ENCODE data around the gene RPAP2.
"Not testable (repeated sequence)": the region's sequence is repeated elsewhere in the genome, so short reads cannot be mapped to it uniquely, and the experiment has no call there.

The RPAP2 gene

GRCh38 chr1:92323473-92324453 is 24.9 kb downstream of the RPAP2 start:
- DNase-seq, result peak; percentile 14

- DNase-seq, result no peak
These were observed 25.9 kb downstream of the RPAP2 start for GRCh38 chr1:92324784-92325183.

- no peak for DNase-seq
These were observed 27.8 kb downstream of the RPAP2 start for GRCh38 chr1:92326681-92327080.

GRCh38 chr1:92327794-92328193 is 28.9 kb downstream of the RPAP2 start:
- no peak for DNase-seq

GRCh38 chr1:92329347-92330129 is 30.7 kb downstream of the RPAP2 start:
- no peak for DNase-seq

GRCh38 chr1:92333668-92334067 is 34.8 kb downstream of the RPAP2 start:
- DNase-seq, result no peak

GRCh38 chr1:92340154-92340553 is 41.3 kb downstream of the RPAP2 start:
- no peak for DNase-seq

GRCh38 chr1:92342401-92342800 is 43.5 kb downstream of the RPAP2 start:
- DNase-seq, result no peak

- no peak for DNase-seq
These were observed 44.2 kb downstream of the RPAP2 start for GRCh38 chr1:92343061-92343460.

GRCh38 chr1:92346866-92347640 is 48.2 kb downstream of the RPAP2 start:
- DNase-seq, result no peak

GRCh38 chr1:92352856-92353255 is 54.0 kb downstream of the RPAP2 start:
- no peak for DNase-seq

GRCh38 chr1:92354259-92354658 is 55.4 kb downstream of the RPAP2 start:
- DNase-seq, result no peak

GRCh38 chr1:92356956-92357355 is 58.1 kb downstream of the RPAP2 start:
- no peak for DNase-seq

- not testable (repeated sequence) for DNase-seq
These were observed 60.5 kb downstream of the RPAP2 start for GRCh38 chr1:92359382-92359781.

- no peak for DNase-seq
These were observed 61.1 kb downstream of the RPAP2 start for GRCh38 chr1:92359986-92360385.

- no peak for DNase-seq
These were observed 64.1 kb downstream of the RPAP2 start for GRCh38 chr1:92362970-92363369.

GRCh38 chr1:92363401-92363800 is 64.5 kb downstream of the RPAP2 start:
- DNase-seq, result no peak

- DNase-seq, result peak; percentile 82
These were observed 66.7 kb downstream of the RPAP2 start for GRCh38 chr1:92365378-92366039.

- DNase-seq, result peak; percentile 48
These were observed 67.2 kb downstream of the RPAP2 start for GRCh38 chr1:92366040-92366395.

GRCh38 chr1:92367496-92367895 is 68.6 kb downstream of the RPAP2 start:
- peak; percentile 30 for DNase-seq

- DNase-seq, result no peak
These were observed 73.3 kb downstream of the RPAP2 start for GRCh38 chr1:92372164-92372563.

GRCh38 chr1:92374223-92374622 is 75.4 kb downstream of the RPAP2 start:
- no peak for DNase-seq

- no peak for DNase-seq
These were observed 77.5 kb downstream of the RPAP2 start for GRCh38 chr1:92376345-92376744.
